GM18511 (cell line): ENCODE measurements around the gene TRIM63.

Experiments used
- ATAC-seq: cut with Tn5 transposase; IDR thresholded peaks from one replicate; pipeline ENCODE4 v1.9.1; 2021; ENCODE audit warnings: mild to moderate bottlenecking, moderate library complexity; ENCODE audit not compliant: unreplicated experiment

The TRIM63 gene

DNA sequence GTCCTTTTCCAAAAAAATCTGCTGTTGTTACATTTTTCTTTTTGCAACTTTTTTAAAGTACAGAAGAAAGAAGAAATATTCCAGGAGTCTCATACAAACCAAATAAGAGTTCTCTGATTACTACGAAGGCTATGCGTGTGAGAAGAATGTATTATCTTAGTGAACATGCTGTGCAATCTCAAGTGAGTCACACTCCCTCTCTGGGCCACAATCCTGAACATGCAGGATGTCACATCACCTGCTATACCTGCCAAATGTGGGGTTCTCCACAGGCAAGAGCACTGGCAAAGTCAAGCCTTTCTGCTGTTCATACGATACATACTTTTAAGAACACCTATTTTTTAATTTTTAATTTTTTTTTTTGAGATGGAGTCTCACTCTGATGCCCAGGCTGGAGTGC lies 21.7 kb upstream of the TRIM63 start:
- ATAC-seq: no peak

DNA sequence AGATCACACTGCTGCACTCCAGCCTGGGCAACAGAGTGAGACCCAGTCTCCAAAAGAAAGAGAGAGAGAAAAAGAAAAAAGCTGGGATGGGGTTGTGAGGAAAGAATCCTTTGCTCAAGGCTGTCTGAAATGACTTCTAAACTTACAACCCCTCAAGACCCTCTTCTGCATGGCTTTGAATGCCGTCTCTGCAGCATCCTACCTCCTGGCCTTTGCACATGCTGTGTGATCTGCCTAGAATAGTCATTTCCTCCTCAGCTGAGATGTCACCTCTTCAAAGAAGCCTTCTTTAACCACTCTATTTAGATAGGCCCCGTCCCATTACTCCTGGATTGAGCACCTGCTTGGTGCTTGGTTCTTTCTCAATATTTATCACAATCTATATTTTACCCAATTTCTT lies 17.4 kb upstream of the TRIM63 start:
- no peak for ATAC-seq

DNA sequence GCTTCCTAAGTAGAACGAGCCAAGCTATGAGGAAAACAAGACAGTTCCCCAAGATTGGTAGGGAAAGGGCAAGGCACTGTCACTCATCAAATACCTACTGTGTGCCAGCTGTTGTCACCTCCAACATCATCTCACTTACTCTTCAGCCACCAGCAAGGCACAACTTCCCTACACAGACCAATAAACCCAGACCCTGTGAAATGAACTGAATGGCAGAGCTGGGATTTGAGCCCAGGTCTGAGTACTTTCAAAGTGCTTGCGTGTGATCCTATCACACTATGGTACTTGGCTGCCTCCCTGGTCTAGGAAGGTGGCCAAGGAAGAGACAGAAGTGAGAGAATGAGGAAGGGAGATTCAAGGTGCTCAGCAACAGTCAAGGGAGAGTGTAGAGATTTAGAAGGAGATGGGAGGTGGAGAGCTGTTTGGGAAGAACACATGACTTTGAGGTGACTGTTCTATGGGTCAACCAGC lies 16.7 kb upstream of the TRIM63 start:
- ATAC-seq: no peak

DNA sequence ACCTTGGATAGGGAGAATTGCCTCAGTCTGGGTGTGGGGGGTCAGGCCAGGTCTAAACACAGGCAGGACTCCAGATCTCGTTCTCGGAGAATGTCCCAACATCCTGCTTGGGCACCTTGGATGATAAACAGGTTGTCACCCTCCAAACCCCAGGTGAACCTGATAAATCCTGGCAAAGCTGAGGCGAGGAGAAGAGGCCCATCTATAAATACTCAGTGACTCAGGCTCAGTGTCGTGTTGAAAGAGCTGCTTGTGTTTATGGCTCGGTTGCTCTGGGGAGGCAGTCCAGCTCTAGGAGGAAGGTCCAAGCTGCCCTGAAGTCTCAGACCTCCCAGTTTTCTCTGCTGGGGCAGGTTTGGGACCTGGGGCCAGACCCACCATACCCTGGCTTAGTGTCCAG lies 15.8 kb upstream of the TRIM63 start:
- ATAC-seq: no peak

- ATAC-seq: no peak
These were observed 14.6 kb upstream of the TRIM63 start for GRCh38 chr1:26082020-26082350.

- no peak for ATAC-seq
These were observed 14.0 kb upstream of the TRIM63 start for GRCh38 chr1:26081267-26082019.

GRCh38 chr1:26079960-26080814 lies 12.8 kb upstream of the TRIM63 start:
- ATAC-seq: no peak

DNA sequence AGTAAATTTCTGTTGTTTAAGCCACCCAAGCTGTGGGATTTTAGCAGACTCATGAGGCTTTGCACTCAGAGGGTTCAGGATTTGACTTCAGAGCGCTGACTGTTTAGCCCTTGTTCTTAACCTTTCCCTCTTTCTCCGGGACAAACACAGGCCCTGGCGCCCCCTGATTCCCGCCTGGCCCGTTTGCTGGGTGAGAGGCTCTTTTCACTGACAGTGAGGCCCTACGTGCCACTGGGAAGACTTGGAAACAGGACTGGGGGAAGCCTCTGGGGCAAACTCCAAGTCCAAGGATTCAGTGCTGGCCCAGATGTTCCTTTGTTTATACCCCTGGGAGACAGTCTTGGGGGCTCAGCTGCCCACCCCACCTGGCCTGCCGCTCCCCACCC lies 11.7 kb upstream of the TRIM63 start:
- no peak for ATAC-seq

DNA sequence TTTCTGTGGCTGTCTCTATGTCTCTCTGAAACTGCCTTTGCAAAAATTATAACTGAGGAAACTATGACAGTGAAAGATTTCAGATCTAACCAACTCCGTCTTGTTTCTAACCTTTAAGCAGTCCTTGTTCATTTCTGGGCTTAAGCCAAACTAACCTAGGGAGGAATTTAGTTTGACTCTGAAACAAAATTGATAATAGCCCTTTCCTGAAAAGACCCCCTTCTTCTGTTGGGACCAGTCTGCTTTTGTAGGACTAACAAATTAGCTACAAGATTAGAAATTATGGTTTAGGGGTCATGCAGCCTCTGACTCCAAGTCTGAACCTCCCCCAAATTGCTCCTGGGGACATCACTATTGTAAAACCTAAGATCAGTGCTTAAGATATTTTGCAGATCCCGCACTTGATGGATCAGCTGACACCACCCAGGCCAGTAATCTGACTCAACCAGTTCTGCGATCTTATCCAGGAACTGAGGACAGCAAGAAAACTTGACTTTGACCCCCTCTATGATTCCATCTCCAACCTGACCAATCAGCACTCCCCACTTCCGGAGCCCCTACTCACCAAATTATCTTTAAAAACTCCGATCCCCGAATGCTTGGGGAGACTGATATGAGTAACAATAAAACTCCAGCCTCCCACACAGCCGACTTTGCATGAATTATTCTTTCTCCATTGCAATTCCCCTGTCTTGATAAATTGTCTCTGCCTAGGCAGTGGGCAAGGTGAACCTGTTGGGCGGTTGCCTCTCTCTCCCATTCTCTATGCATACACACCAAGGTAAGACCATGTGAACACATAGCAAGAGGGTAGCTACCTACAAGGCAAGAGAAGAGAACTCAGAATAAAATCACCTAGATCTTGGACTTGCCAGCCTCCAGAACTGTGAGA lies 11.1 kb upstream of the TRIM63 start:
- no peak for ATAC-seq

DNA sequence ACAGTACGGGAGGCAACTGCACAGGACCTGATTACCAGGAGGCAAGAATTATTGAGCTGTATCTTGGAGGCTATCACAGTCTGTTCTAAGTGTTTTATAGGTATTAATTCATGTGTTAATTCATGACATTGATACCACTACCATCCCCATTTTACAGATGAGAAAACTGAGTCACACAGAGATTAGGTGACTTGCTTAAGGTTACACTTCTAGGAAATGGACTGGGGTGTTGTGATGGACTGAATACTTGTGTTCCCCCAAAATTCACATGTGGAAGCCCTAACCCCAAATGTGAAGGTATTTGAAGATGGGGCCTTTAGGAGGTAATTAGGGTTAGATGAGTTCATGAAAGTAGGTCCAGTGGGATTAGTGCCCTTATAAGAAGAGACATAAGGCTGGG lies 10.1 kb upstream of the TRIM63 start:
- ATAC-seq: no peak

DNA sequence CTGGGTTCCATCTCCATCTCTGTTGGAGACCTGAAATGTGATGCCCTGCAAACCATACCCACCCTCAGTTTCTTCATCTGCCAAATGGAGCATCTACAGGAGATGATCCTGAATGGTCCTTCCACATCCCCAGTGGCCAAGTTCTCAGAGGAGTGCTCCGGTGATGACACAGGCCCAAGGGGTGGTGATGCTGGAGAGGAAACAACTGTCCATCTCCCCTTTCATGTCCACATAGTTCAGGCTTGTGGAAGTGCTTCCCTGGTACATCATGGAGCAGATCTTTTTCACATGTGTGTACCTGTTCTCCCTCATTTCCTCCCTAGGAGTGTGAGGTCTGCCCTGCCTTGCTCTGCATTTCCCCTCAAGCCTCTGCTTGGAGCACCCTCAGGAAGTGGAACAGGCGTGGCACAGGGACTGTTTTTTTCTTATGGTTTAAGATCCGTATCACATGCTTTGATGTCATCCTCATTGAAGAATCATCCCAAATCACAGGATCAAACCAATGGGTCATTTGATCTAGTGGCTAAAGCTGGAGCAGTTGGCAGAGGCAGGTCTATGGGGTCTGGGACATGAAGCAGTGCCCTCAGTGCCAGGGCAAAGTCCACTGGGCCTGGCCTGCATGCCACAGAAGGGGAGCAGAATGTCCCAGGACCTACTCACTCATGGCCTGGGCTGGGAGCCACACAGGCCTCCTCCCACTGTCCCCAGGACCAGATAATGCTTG lies 8.2 kb upstream of the TRIM63 start:
- ATAC-seq: no peak

DNA sequence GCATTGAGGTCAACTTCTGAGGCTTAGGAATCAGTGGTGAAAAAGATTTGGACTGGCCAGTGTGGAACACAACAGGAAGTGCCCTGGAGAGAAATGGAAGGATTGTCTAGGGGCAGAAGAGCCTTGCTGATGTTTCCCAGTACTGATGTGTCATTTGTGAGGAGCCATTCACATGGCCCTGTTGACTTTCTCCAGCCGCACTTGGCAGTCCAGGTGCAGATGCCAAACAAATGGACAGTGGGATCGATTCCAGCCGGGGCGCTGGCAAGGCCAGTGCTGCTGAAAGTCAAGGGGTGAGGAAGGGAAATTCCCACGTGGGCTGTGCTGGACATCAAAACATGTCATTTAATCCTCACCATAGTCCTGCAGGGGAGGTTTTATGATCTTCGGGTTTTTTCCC lies 4.9 kb upstream of the TRIM63 start:
- ATAC-seq: no peak

GRCh38 chr1:26070963-26071342 lies 3.5 kb upstream of the TRIM63 start:
- no peak for ATAC-seq

DNA sequence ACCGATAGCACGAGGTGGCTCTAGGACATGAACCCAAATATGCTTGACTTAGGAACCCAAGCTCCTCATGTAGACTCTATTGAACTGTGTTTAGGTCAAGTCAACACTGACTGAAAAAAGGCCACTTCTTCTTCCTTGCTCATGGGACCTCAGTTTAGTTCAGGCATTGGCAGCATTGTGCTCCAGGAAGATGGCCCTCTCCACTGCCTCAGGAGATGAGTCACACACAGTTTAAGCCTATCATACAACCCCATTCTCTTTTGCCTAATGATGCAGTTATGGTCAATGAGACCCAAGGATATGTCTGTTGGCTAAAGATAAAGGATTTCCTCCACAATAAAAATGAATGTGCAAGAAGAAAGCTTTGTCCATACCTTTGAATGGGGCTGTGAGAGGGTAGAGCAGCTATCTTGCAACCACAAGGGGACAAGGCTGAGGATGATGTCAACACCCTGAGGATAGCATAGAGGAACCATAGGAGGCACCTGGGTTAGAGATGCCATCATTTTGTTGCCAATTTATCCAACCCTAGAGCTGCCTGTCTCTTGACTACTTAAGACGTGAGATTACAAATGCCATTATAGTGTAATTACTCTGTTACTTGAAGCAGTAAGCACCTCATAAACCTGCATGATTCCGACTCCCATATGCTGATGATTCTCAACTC lies 3.0 kb upstream of the TRIM63 start:
- ATAC-seq: no peak

- ATAC-seq: no peak
These were observed 2.5 kb upstream of the TRIM63 start for GRCh38 chr1:26069941-26070295.

GRCh38 chr1:26066857-26067256 lies 573 bp downstream of the TRIM63 start:
- ATAC-seq: no peak

DNA sequence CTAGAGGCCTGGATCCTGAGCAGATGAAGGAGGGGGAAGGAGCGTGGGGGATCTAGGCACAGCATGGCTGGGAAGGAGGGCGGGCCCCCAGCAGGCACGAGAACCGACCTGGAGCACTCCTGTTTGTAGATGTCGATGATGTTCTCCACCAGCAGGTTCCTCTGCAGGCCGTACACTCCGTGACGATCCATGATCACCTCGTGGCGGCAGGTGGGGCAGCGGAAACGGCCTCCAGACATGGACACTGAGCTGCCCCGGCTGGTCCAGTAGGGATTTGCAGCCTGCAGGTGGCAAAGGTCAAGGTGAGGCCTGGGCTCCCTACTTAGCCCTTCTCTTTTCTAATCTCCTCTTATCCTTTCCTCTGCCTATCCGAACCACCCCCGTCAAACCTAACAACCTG lies 1.3 kb downstream of the TRIM63 start:
- ATAC-seq: no peak

GRCh38 chr1:26064553-26064952 lies 2.9 kb downstream of the TRIM63 start:
- no peak for ATAC-seq

- no peak for ATAC-seq
These were observed 6.4 kb downstream of the TRIM63 start for GRCh38 chr1:26060832-26061574.

DNA sequence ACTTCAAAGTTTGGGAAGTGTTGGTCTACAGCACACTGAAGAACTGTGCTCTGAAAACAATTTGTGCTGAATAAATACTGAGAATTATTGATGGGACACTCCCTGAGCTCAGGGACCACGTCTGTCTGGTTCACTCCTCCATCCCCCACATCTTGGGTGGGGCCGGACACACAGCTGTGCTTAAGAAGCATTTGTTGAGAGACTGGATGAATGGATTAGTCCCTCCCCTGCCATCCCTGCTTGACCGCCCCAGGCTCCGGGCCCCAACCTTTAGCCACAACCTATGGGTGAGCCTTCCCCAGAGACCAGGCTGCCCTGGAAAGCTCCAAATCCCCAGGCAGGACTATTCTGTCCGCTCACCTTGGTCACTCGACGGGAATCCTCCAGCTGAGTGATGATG lies 7.5 kb downstream of the TRIM63 start:
- ATAC-seq: no peak
